ENCODE results near the gene VAMP2. TPM values are rescaled to one million over a fixed set of nuclear protein-coding genes. Genes with fewer than 3 reads are reported as not detected.

Gene VAMP2
- total and polyA plus RNA-seq, 9 of the 15 experiments (the other 6 are each of a cell fraction or from before 2014, with no cell fraction given): 2.3 to 31.8 (median 6.0) TPM

DNA sequence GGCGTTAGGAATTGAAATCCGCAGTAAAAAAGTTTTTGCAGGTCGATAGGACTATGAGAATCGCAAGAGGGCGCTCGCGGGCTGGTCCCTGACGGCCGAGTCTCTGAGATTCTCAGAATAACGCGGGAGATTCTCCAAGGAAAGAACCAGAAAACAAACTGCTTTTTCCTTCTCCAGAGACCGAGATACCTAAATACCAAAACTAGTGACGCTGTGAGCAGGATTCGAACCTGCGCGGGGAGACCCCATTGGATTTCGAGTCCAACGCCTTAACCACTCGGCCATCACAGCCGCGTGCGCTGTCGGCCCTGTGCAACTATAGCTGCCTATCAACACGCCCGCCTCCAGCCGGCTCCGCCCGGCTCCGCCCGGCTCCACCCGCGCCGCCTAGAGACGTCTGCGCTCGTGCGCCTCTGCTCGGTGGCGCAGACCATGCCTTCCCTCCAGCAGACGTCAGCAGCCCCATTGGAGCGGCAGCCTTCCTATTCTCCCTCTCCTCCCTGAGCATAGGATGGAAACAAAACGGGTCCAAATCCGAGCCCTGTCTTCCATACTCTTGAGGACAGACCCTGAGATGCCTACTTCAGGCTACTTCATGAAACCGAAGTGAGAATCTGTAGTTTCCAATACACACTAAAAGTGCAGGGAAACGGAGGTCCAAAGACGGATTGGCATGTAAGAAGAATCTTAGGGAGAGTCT lies 23.9 kb downstream of the VAMP2 start (continued):
- TF ChIP-seq, protein P1, sequence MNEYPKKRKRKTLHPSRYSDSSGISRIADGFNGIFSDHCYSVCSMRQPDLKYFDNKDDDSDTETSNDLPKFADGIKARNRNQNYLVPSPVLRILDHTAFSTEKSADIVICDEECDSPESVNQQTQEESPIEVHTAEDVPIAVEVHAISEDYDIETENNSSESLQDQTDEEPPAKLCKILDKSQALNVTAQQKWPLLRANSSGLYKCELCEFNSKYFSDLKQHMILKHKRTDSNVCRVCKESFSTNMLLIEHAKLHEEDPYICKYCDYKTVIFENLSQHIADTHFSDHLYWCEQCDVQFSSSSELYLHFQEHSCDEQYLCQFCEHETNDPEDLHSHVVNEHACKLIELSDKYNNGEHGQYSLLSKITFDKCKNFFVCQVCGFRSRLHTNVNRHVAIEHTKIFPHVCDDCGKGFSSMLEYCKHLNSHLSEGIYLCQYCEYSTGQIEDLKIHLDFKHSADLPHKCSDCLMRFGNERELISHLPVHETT (CRISPR knock-in tag; conservative IDR thresholded peaks at IDR 0.05 in 1 of 2, IDR thresholded peaks at IDR 0.05 in 1 of 2): no peak
- TF ChIP-seq, protein P2, sequence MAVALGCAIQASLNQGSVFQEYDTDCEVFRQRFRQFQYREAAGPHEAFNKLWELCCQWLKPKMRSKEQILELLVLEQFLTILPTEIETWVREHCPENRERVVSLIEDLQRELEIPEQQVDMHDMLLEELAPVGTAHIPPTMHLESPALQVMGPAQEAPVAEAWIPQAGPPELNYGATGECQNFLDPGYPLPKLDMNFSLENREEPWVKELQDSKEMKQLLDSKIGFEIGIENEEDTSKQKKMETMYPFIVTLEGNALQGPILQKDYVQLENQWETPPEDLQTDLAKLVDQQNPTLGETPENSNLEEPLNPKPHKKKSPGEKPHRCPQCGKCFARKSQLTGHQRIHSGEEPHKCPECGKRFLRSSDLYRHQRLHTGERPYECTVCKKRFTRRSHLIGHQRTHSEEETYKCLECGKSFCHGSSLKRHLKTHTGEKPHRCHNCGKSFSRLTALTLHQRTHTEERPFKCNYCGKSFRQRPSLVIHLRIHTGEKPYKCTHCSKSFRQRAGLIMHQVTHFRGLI (CRISPR knock-in tag; IDR thresholded peaks at IDR 0.05): no peak
- no peak for TF ChIP-seq NFIX (CRISPR knock-in tag; IDR thresholded peaks at IDR 0.05; ENCODE audit: low read depth)
- TF ChIP-seq HMG20A (CRISPR knock-in tag; conservative IDR thresholded peaks at IDR 0.05): no peak
- TF ChIP-seq KAT8 (IDR thresholded peaks at IDR 0.05; ENCODE audit: low read depth): no peak
- peak; percentile 76 for TF ChIP-seq RB1 (IDR thresholded peaks at IDR 0.05; ENCODE audit: low read depth)
- no peak for TF ChIP-seq ZFP1 (CRISPR knock-in tag; IDR thresholded peaks at IDR 0.05)
- no peak for TF ChIP-seq TAL1 (IDR thresholded peaks at IDR 0.05)
- no peak for TF ChIP-seq TEAD1 (CRISPR knock-in tag; IDR thresholded peaks at IDR 0.05)
- TF ChIP-seq, protein P3, sequence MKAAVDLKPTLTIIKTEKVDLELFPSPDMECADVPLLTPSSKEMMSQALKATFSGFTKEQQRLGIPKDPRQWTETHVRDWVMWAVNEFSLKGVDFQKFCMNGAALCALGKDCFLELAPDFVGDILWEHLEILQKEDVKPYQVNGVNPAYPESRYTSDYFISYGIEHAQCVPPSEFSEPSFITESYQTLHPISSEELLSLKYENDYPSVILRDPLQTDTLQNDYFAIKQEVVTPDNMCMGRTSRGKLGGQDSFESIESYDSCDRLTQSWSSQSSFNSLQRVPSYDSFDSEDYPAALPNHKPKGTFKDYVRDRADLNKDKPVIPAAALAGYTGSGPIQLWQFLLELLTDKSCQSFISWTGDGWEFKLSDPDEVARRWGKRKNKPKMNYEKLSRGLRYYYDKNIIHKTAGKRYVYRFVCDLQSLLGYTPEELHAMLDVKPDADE (conservative IDR thresholded peaks at IDR 0.05; ENCODE audit: control insufficient read depth, low read depth, low read length): 0 out of 2 replicates have a peak, but pooled peaks have one; percentile 63
- TF ChIP-seq SMARCB1 (IDR thresholded peaks at IDR 0.05; ENCODE audit: insufficient read length, low read depth): no peak
- 0 out of 2 replicates have a peak, but pooled peaks have one; percentile 23 for TF ChIP-seq MTA3 (IDR thresholded peaks at IDR 0.05; ENCODE audit: borderline replicate concordance)
- no peak for TF ChIP-seq ZNF589 (CRISPR knock-in tag; IDR thresholded peaks at IDR 0.05; ENCODE audit: low read depth)
- peak; percentile 17; the same call in 1 of the 2 replicates for TF ChIP-seq ZSCAN29 (IDR thresholded peaks at IDR 0.05)
- TF ChIP-seq LCOR (CRISPR knock-in tag; IDR thresholded peaks at IDR 0.05): peak; percentile 94
- TF ChIP-seq ZKSCAN3 (CRISPR knock-in tag; IDR thresholded peaks at IDR 0.05): no peak
- TF ChIP-seq NCOA4 (IDR thresholded peaks at IDR 0.05; ENCODE audit: partially characterized antibody): no peak
- TF ChIP-seq MEF2D (tag; conservative IDR thresholded peaks at IDR 0.05; ENCODE audit: low read depth): no peak; the same call in 1 of the 2 replicates
- TF ChIP-seq, protein P4, sequence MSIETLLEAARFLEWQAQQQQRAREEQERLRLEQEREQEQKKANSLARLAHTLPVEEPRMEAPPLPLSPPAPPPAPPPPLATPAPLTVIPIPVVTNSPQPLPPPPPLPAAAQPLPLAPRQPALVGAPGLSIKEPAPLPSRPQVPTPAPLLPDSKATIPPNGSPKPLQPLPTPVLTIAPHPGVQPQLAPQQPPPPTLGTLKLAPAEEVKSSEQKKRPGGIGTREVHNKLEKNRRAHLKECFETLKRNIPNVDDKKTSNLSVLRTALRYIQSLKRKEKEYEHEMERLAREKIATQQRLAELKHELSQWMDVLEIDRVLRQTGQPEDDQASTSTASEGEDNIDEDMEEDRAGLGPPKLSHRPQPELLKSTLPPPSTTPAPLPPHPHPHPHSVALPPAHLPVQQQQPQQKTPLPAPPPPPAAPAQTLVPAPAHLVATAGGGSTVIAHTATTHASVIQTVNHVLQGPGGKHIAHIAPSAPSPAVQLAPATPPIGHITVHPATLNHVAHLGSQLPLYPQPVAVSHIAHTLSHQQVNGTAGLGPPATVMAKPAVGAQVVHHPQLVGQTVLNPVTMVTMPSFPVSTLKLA (conservative IDR thresholded peaks at IDR 0.05): peak; percentile 90 to 92
- TF ChIP-seq KLF13 (tag; IDR thresholded peaks at IDR 0.05; ENCODE audit: borderline replicate concordance, low read depth): no peak
- TF ChIP-seq ZNF274 (IDR thresholded peaks at IDR 0.05; ENCODE audit: borderline replicate concordance, low read depth, low read length): peak; percentile 40; the same call in 1 of the 2 replicates
- TF ChIP-seq ILF3 (IDR thresholded peaks at IDR 0.05; ENCODE audit: borderline replicate concordance): no peak
- no peak for TF ChIP-seq CSDE1 (IDR thresholded peaks at IDR 0.05)
